GM23338 (cell line): Measurements from ENCODE around the gene ANKRD11. TPM values are rescaled to one million over a fixed set of nuclear protein-coding genes. Genes with fewer than 3 reads are reported as not detected.

Experiments
- ATAC-seq: fragments of 200-7000 bp; cut with Tn5 transposase; 3 replicates; pipeline ENCODE4 v1.9.1; 2020
- DNase-seq: peaks from one replicate; pipeline ENCODE4 v3.0.0-alpha.2; 2015; ENCODE audit warnings: low spot score
- H2AFZ ChIP-seq: fragments of 200-600 bp; sonication (generic); 2 replicates; pipeline ENCODE4 v1.8.0; 2016; ENCODE audit warnings: antibody characterized with exemption, mild to moderate bottlenecking, moderate library complexity
- H3F3A ChIP-seq: fragments of 200-600 bp; sonication (generic); replicated peaks from 2 replicates; pipeline ENCODE4 v1.8.0; 2017; ENCODE audit warnings: antibody characterized with exemption, mixed run types, low read depth
- H3K27ac ChIP-seq: fragments of 200-600 bp; sonication (generic); 2 replicates; pipeline ENCODE4 v1.6.1; 2016; ENCODE audit warnings: low read depth
- H3K27me3 ChIP-seq: fragments of 200-600 bp; sonication (generic); 2 replicates; pipeline ENCODE4 v1.8.0; 2016; ENCODE audit warnings: mild to moderate bottlenecking, mixed run types, moderate library complexity; ENCODE audit not compliant: insufficient read depth
- H3K36me3 ChIP-seq: fragments of 200-600 bp; sonication (generic); 2 replicates; pipeline ENCODE4 v1.8.0; 2016; ENCODE audit warnings: mild to moderate bottlenecking; ENCODE audit not compliant: insufficient read depth
- H3K4me1 ChIP-seq: fragments of 200-600 bp; sonication (generic); 2 replicates; pipeline ENCODE4 v1.8.0; 2016; ENCODE audit warnings: mild to moderate bottlenecking, moderate library complexity; ENCODE audit not compliant: insufficient read depth
- H3K4me2 ChIP-seq: fragments of 200-600 bp; sonication (generic); 2 replicates; pipeline ENCODE4 v1.7.1; 2017; ENCODE audit warnings: mixed run types
- H3K4me3 ChIP-seq: fragments of 200-600 bp; sonication (generic); 2 replicates; pipeline ENCODE4 v1.6.1; 2016; ENCODE audit warnings: mixed run types
- H3K79me2 ChIP-seq: fragments of 200-600 bp; sonication (generic); replicated peaks from 2 replicates; pipeline ENCODE4 v1.8.0; 2017; ENCODE audit warnings: mild to moderate bottlenecking; ENCODE audit not compliant: insufficient read depth
- H3K9me2 ChIP-seq: fragments of 200-600 bp; sonication (generic); 2 replicates; pipeline ENCODE4 v1.8.0; 2017; ENCODE audit not compliant: insufficient read depth
- H4K20me1 ChIP-seq: fragments of 200-600 bp; sonication (generic); replicated peaks from 2 replicates; pipeline ENCODE4 v1.8.0; 2017; ENCODE audit warnings: mild to moderate bottlenecking; ENCODE audit not compliant: insufficient read depth
- H3K27ac Mint-ChIP-seq: 2 replicates; pipeline ENCODE4 v1.8.0; 2020; ENCODE audit warnings: inconsistent platforms, mild to moderate bottlenecking, moderate library complexity, mixed read lengths
- H3K27me3 Mint-ChIP-seq: 3 replicates; pipeline ENCODE4 v1.8.0; 2022; ENCODE audit warnings: low read depth, mild to moderate bottlenecking, moderate library complexity, mixed read lengths, inconsistent platforms; ENCODE audit not compliant: insufficient read depth, poor library complexity
- H3K36me3 Mint-ChIP-seq: 3 replicates; pipeline ENCODE4 v1.8.0; 2021; ENCODE audit warnings: low read depth, mild to moderate bottlenecking, inconsistent platforms, moderate library complexity, mixed read lengths
- H3K4me1 Mint-ChIP-seq: 3 replicates; pipeline ENCODE4 v1.8.0; 2020; ENCODE audit warnings: mild to moderate bottlenecking, inconsistent platforms, mixed read lengths
- H3K4me3 Mint-ChIP-seq: 3 replicates; pipeline ENCODE4 v1.8.0; 2021; ENCODE audit warnings: moderate library complexity, mild to moderate bottlenecking, inconsistent platforms, mixed read lengths
- H3K9me3 Mint-ChIP-seq: 3 replicates; pipeline ENCODE4 v1.8.0; 2020; ENCODE audit warnings: moderate library complexity, mild to moderate bottlenecking, inconsistent platforms, mixed read lengths
- CREB1 ChIP-seq: fragments of 250-450 bp; sonication (Bioruptor Pico); IDR thresholded peaks from 2 replicates; pipeline ENCODE4 v1.5.0; 2020; ENCODE audit warnings: low read depth, mild to moderate bottlenecking, moderate library complexity
- CTCF ChIP-seq, 2 experiments: fragments of 200-600 bp in 1 of 2; sonication (generic) in 1 of 2; conservative IDR thresholded peaks; 2 replicates each; pipeline versions ENCODE4 v1.5.1 to v1.6.1; 2016 to 2017; ENCODE audit warnings: antibody characterized with exemption in 2 of 2, low read depth in 2 of 2, mild to moderate bottlenecking in 2 of 2, moderate library complexity in 1 of 2
- ETS1 ChIP-seq: IDR thresholded peaks from 2 replicates; pipeline ENCODE4 v1.6.1; 2016; ENCODE audit warnings: antibody characterized with exemption
- EZH2 ChIP-seq: fragments of 200-600 bp; sonication (generic); IDR thresholded peaks from one replicate; pipeline ENCODE4 v1.8.0; 2017; ENCODE audit warnings: antibody characterized with exemption, mild to moderate bottlenecking, low read depth; ENCODE audit not compliant: unreplicated experiment
- EZH2phosphoT487 ChIP-seq: fragments of 200-600 bp; sonication (generic); IDR thresholded peaks from one replicate; pipeline ENCODE4 v1.8.1; 2018; ENCODE audit warnings: antibody characterized with exemption; ENCODE audit not compliant: unreplicated experiment
- JUNB ChIP-seq: IDR thresholded peaks from one replicate; pipeline ENCODE4 v1.6.1; 2016; ENCODE audit warnings: antibody characterized with exemption; ENCODE audit not compliant: unreplicated experiment
- NANOG ChIP-seq: IDR thresholded peaks from 2 replicates; pipeline ENCODE4 v1.6.1; 2016; ENCODE audit warnings: antibody characterized with exemption, borderline replicate concordance
- POLR2AphosphoS5 ChIP-seq: IDR thresholded peaks from 2 replicates; pipeline ENCODE4 v1.6.1; 2016; ENCODE audit warnings: antibody characterized with exemption, low read depth
- REST ChIP-seq: IDR thresholded peaks from one replicate; pipeline ENCODE4 v1.6.1; 2018; ENCODE audit warnings: antibody characterized with exemption; ENCODE audit not compliant: unreplicated experiment
- STAT1 ChIP-seq: IDR thresholded peaks from one replicate; pipeline ENCODE4 v1.6.1; 2016; ENCODE audit warnings: antibody characterized with exemption; ENCODE audit not compliant: unreplicated experiment
- ZNF114 ChIP-seq: fragments of 250-450 bp; sonication (Bioruptor Pico); IDR thresholded peaks from 2 replicates; pipeline ENCODE4 v1.5.0; 2020; ENCODE audit warnings: mild to moderate bottlenecking, moderate library complexity
- ZNF331 ChIP-seq: fragments of 250-450 bp; sonication (Bioruptor Pico); IDR thresholded peaks from 2 replicates; pipeline ENCODE4 v1.5.0; 2020; ENCODE audit warnings: low read depth, mild to moderate bottlenecking, moderate library complexity
- ZNF462 ChIP-seq: fragments of 250-450 bp; sonication (Bioruptor Pico); IDR thresholded peaks from 2 replicates; pipeline ENCODE4 v1.5.0; 2020; ENCODE audit warnings: mild to moderate bottlenecking, moderate library complexity
- polyA plus RNA-seq: library from polyadenylated mRNA; unstranded; fragments of >200 nt; fragmentation: Nextera tagmentation; extraction: Ambion mirVana; gene quantifications from 2 replicates; pipeline ENCODE4 v1.2.1, GENCODE V29; 2016
- total RNA-seq: library from RNA; depleted of rRNA; stranded (reverse); fragments of >200 nt; shearing (Covaris generic); gene quantifications from 2 replicates; pipeline ENCODE4 v1.2.3, GENCODE V29; 2014

The ANKRD11 gene
- total and polyA plus RNA-seq, 2 experiments from 2014 or later: 130 to 159 TPM

GRCh38 chr16:89368604-89369249, 121.6 kb downstream of the ANKRD11 start:
- Mint-ChIP-seq H3K9me3 (no peaks in the 10 kb centered on the region; the same call in 2 of the 3 replicates), H3K4me1 (peaks cover 76% of the 10 kb centered on the region)

More at GRCh38 chr16:89368604-89369249, 121.6 kb downstream of the ANKRD11 start:
- H3K36me3 Mint-ChIP-seq: peaks cover 11% of the 10 kb centered on the region
- H3K4me3 ChIP-seq: no peak overlapping the region
- no peak overlapping the region for H3K4me3 Mint-ChIP-seq
- ATAC-seq (peak; percentile 23), DNase-seq (no peak)
- TF ChIP-seq EZH2 (no peak), ZNF114 (CRISPR knock-in tag) (no peak), STAT1 (no peak), NANOG (no peak), REST (no peak), CTCF (conservative IDR thresholded peaks at IDR 0.05; ENCODE audit: low read depth in 2 of 2) (no peak), ETS1 (no peak), POLR2AphosphoS5 (no peak), ZNF331 (CRISPR knock-in tag) (no peak), ZNF462 (CRISPR knock-in tag) (no peak), JUNB (no peak), EZH2phosphoT487 (no peak), CREB1 (CRISPR knock-in tag) (no peak)
- peak overlapping the region; percentile 41; the same call in 1 of the 2 replicates for H3K27ac Mint-ChIP-seq
- peaks cover 4% of the 10 kb centered on the region; the same call in 1 of the 2 replicates for H3F3A ChIP-seq
- no peak overlapping the region for H3K4me2 ChIP-seq
- H4K20me1 ChIP-seq: peaks cover 70% of the 10 kb centered on the region
- peaks cover 39% of the 10 kb centered on the region for H3K27me3 Mint-ChIP-seq
- H3K36me3 ChIP-seq: no peaks in the 10 kb centered on the region
- H3K9me2 ChIP-seq: no peaks in the 10 kb centered on the region
- peaks cover 48% of the 10 kb centered on the region for H3K4me1 ChIP-seq
- no peak overlapping the region; the same call in 1 of the 2 replicates for H3K27ac ChIP-seq
- peaks cover 100% of the 10 kb centered on the region for H3K79me2 ChIP-seq
- H2AFZ ChIP-seq: no peak overlapping the region
- H3K27me3 ChIP-seq: no peaks in the 10 kb centered on the region
